HEK293 (cell line): ENCODE measurements around the gene ANXA10.

Experiments used
- CTCF ChIA-PET: fragments of 350-600 bp; formaldehyde crosslinking; extraction: SDS; loops from one replicate; lab custom pipeline; 2021; ENCODE audit warnings: antibody characterized with exemption; lab: Yijun Ruan, JAX
- POLR2A ChIA-PET: fragments of 300-600 bp; formaldehyde crosslinking; extraction: SDS; loops from one replicate; lab custom pipeline; 2020; ENCODE audit warnings: antibody characterized with exemption, inconsistent platforms; lab: Yijun Ruan, JAX
- H3K27ac ChIP-seq: fragments of 200-500 bp; sonication (Bioruptor generic); 2 replicates; pipeline ENCODE4 v1.5.1; 2014; ENCODE audit warnings: low read depth, low read length, control low read depth, inconsistent platforms; ENCODE audit errors: extremely low read depth
- H3K36me3 ChIP-seq, 2 experiments: fragments of 200-500 bp in 1 of 2; sonication (Bioruptor generic) in 1 of 2; 1 replicate in 1 of 2; 2 replicates in 1 of 2; pipeline ENCODE4 v1.5.1; 2014 to 2017; ENCODE audit warnings: inconsistent platforms in 2 of 2, low read length in 2 of 2; ENCODE audit not compliant: control insufficient read depth in 2 of 2, insufficient read depth in 1 of 2
- H3K4me1 ChIP-seq: fragments of 200-500 bp; sonication (Bioruptor generic); 2 replicates; pipeline ENCODE4 v1.5.1; 2014; ENCODE audit warnings: mild to moderate bottlenecking, low read length, inconsistent platforms; ENCODE audit not compliant: control insufficient read depth, insufficient read depth
- H3K4me3 ChIP-seq: 2 replicates; pipeline ENCODE4 v1.5.1; 2011; ENCODE audit warnings: low read depth, mild to moderate bottlenecking, control low read depth, low read length, moderate library complexity
- H3K9me3 ChIP-seq: fragments of 200-500 bp; sonication (Bioruptor generic); 2 replicates; pipeline ENCODE4 v1.5.1; 2014; ENCODE audit warnings: low read depth, low read length, inconsistent platforms; ENCODE audit not compliant: control insufficient read depth, insufficient read depth
- CTCF ChIP-seq: fragments of 450-650 bp; formaldehyde crosslinking; IDR thresholded peaks from 2 replicates; pipeline ENCODE4 v1.5.1; 2016; ENCODE audit warnings: missing biosample characterization, missing genetic modification characterization
- KLF17 ChIP-seq: fragments of 450-650 bp; formaldehyde crosslinking; IDR thresholded peaks from 2 replicates; pipeline ENCODE4 v1.5.1; 2016; ENCODE audit warnings: missing biosample characterization, missing genetic modification characterization
- KLF9 ChIP-seq: fragments of 450-650 bp; formaldehyde crosslinking; IDR thresholded peaks from 2 replicates; pipeline ENCODE4 v1.5.1; 2016; ENCODE audit warnings: missing biosample characterization, missing genetic modification characterization, low read depth
- RBAK ChIP-seq: fragments of 450-650 bp; formaldehyde crosslinking; IDR thresholded peaks from 2 replicates; pipeline ENCODE4 v1.5.1; 2016; ENCODE audit warnings: missing biosample characterization, missing genetic modification characterization
- SCRT1 ChIP-seq: fragments of 450-650 bp; formaldehyde crosslinking; IDR thresholded peaks from 2 replicates; pipeline ENCODE4 v1.5.1; 2016; ENCODE audit warnings: missing biosample characterization, missing genetic modification characterization, borderline replicate concordance
- SETDB1 ChIP-seq: IDR thresholded peaks from one replicate; pipeline ENCODE4 v1.6.1; 2017; ENCODE audit warnings: mild to moderate bottlenecking, low read length, moderate library complexity, mixed read lengths; ENCODE audit not compliant: insufficient read length
- ZBTB6 ChIP-seq: fragments of 450-650 bp; formaldehyde crosslinking; IDR thresholded peaks from 2 replicates; pipeline ENCODE4 v1.5.1; 2017; ENCODE audit warnings: missing biosample characterization, missing genetic modification characterization
- ZFP37 ChIP-seq: fragments of 450-650 bp; formaldehyde crosslinking; IDR thresholded peaks from 2 replicates; pipeline ENCODE4 v1.5.1; 2016; ENCODE audit warnings: missing biosample characterization, missing genetic modification characterization
- ZIC2 ChIP-seq: fragments of 450-650 bp; formaldehyde crosslinking; IDR thresholded peaks from 2 replicates; pipeline ENCODE4 v1.5.1; 2016; ENCODE audit warnings: missing biosample characterization, missing genetic modification characterization
- ZNF2 ChIP-seq: fragments of 450-650 bp; formaldehyde crosslinking; IDR thresholded peaks from 2 replicates; pipeline ENCODE4 v1.5.1; 2016; ENCODE audit warnings: missing biosample characterization, missing genetic modification characterization
- ZNF391 ChIP-seq: fragments of 450-650 bp; formaldehyde crosslinking; IDR thresholded peaks from 2 replicates; pipeline ENCODE4 v1.5.1; 2016; ENCODE audit warnings: low read depth, missing biosample characterization, missing genetic modification characterization, borderline replicate concordance
- ZNF426 ChIP-seq: fragments of 450-650 bp; formaldehyde crosslinking; IDR thresholded peaks from 2 replicates; pipeline ENCODE4 v1.5.1; 2017; ENCODE audit warnings: missing biosample characterization, missing genetic modification characterization, mild to moderate bottlenecking, inconsistent platforms, moderate library complexity
- ZNF530 ChIP-seq: fragments of 450-650 bp; formaldehyde crosslinking; IDR thresholded peaks from 2 replicates; pipeline ENCODE4 v1.5.1; 2016; ENCODE audit warnings: low read depth, missing biosample characterization, missing genetic modification characterization
- ZNF561 ChIP-seq: fragments of 450-650 bp; IDR thresholded peaks from 2 replicates; pipeline ENCODE4 v1.5.1; 2018; ENCODE audit warnings: missing biosample characterization, missing genetic modification characterization, borderline replicate concordance
- ZNF624 ChIP-seq: fragments of 450-650 bp; formaldehyde crosslinking; IDR thresholded peaks from 2 replicates; pipeline ENCODE4 v1.5.1; 2017; ENCODE audit warnings: missing biosample characterization, missing genetic modification characterization
- ZNF645 ChIP-seq: fragments of 450-650 bp; formaldehyde crosslinking; IDR thresholded peaks from 2 replicates; pipeline ENCODE4; 2016; ENCODE audit warnings: missing biosample characterization, missing genetic modification characterization
- ZNF660 ChIP-seq: fragments of 450-650 bp; IDR thresholded peaks from 2 replicates; pipeline ENCODE4 v1.5.1; 2018; ENCODE audit warnings: missing biosample characterization, mild to moderate bottlenecking, missing genetic modification characterization
- ZNF704 ChIP-seq: fragments of 450-650 bp; formaldehyde crosslinking; IDR thresholded peaks from 2 replicates; pipeline ENCODE4 v1.5.1; 2016; ENCODE audit warnings: missing biosample characterization, missing genetic modification characterization
- ZNF830 ChIP-seq: fragments of 450-650 bp; IDR thresholded peaks from 2 replicates; pipeline ENCODE4 v1.5.0; 2018; ENCODE audit warnings: missing biosample characterization, missing genetic modification characterization, low read depth, mild to moderate bottlenecking, moderate library complexity
- ZNF837 ChIP-seq: fragments of 450-650 bp; formaldehyde crosslinking; IDR thresholded peaks from 2 replicates; pipeline ENCODE4 v1.5.1; 2016; ENCODE audit warnings: missing biosample characterization, missing genetic modification characterization

ANXA10 gene

GRCh38 chr4:168141733-168142132 is 49.4 kb downstream of the ANXA10 start:
- CTCF ChIA-PET = no interaction called here
- POLR2A ChIA-PET = no interaction called here
- H3K4me3 ChIP-seq = no peak overlapping the region
- H3K4me1 ChIP-seq = no peaks in the 10 kb centered on the region
- no peaks in the 10 kb centered on the region for H3K36me3 ChIP-seq
- no peak for TF ChIP-seq RBAK (tag by site-specific recombination)
- TF ChIP-seq SETDB1 = no peak
- TF ChIP-seq ZNF561 = no peak
- H3K9me3 ChIP-seq = no peaks in the 10 kb centered on the region
- H3K27ac ChIP-seq = no peak overlapping the region

GRCh38 chr4:168143601-168144000 is 51.3 kb downstream of the ANXA10 start:
- no peaks in the 10 kb centered on the region for H3K36me3 ChIP-seq
- CTCF ChIA-PET = interaction anchor here (2.5 kb wide), 1 partner anchor 10 kb away, joined by 8 read pairs; no protein-coding TSS in a partner anchor
- no peak overlapping the region for H3K4me3 ChIP-seq
- no peak overlapping the region for H3K27ac ChIP-seq
- no peaks in the 10 kb centered on the region for H3K9me3 ChIP-seq
- POLR2A ChIA-PET = no interaction called here
- TF ChIP-seq KLF9 (tag by site-specific recombination) = no peak
- no peak for TF ChIP-seq CTCF (tag by site-specific recombination)
- no peak for TF ChIP-seq ZNF704 (tag by site-specific recombination)
- no peak for TF ChIP-seq ZNF391
- TF ChIP-seq ZNF2 = no peak
- no peak for TF ChIP-seq ZNF830 (tag by site-specific recombination)
- TF ChIP-seq ZNF624 (tag by site-specific recombination) = no peak
- TF ChIP-seq ZFP37 (tag by site-specific recombination) = no peak
- TF ChIP-seq ZBTB6 (tag by site-specific recombination) = no peak
- TF ChIP-seq KLF17 = no peak
- no peak for TF ChIP-seq ZNF426 (tag by site-specific recombination)
- no peak for TF ChIP-seq ZIC2 (tag by site-specific recombination)
- no peak for TF ChIP-seq ZNF530
- TF ChIP-seq SCRT1 (tag by site-specific recombination) = no peak
- TF ChIP-seq ZNF660 (tag by site-specific recombination) = no peak
- no peak for TF ChIP-seq SETDB1
- no peak for TF ChIP-seq ZNF837
- TF ChIP-seq ZNF645 (tag by site-specific recombination) = no peak
- no peaks in the 10 kb centered on the region for H3K4me1 ChIP-seq
